HEK293 (cell line): ENCODE results near the gene RTTN.

Experiments used
- CTCF ChIA-PET: fragments of 350-600 bp; formaldehyde crosslinking; extraction: SDS; loops from one replicate; lab custom pipeline; 2021; ENCODE audit warnings: antibody characterized with exemption; lab: Yijun Ruan, JAX
- POLR2A ChIA-PET: fragments of 300-600 bp; formaldehyde crosslinking; extraction: SDS; loops from one replicate; lab custom pipeline; 2020; ENCODE audit warnings: antibody characterized with exemption, inconsistent platforms; lab: Yijun Ruan, JAX
- H3K27ac ChIP-seq: fragments of 200-500 bp; sonication (Bioruptor generic); 2 replicates; pipeline ENCODE4 v1.5.1; 2014; ENCODE audit warnings: low read depth, low read length, control low read depth, inconsistent platforms; ENCODE audit errors: extremely low read depth
- H3K36me3 ChIP-seq, 2 experiments: fragments of 200-500 bp in 1 of 2; sonication (Bioruptor generic) in 1 of 2; 1 replicate in 1 of 2; 2 replicates in 1 of 2; pipeline ENCODE4 v1.5.1; 2014 to 2017; ENCODE audit warnings: inconsistent platforms in 2 of 2, low read length in 2 of 2; ENCODE audit not compliant: control insufficient read depth in 2 of 2, insufficient read depth in 1 of 2
- H3K4me1 ChIP-seq: fragments of 200-500 bp; sonication (Bioruptor generic); 2 replicates; pipeline ENCODE4 v1.5.1; 2014; ENCODE audit warnings: mild to moderate bottlenecking, low read length, inconsistent platforms; ENCODE audit not compliant: control insufficient read depth, insufficient read depth
- H3K4me3 ChIP-seq: 2 replicates; pipeline ENCODE4 v1.5.1; 2011; ENCODE audit warnings: low read depth, mild to moderate bottlenecking, control low read depth, low read length, moderate library complexity
- H3K9me3 ChIP-seq: fragments of 200-500 bp; sonication (Bioruptor generic); 2 replicates; pipeline ENCODE4 v1.5.1; 2014; ENCODE audit warnings: low read depth, low read length, inconsistent platforms; ENCODE audit not compliant: control insufficient read depth, insufficient read depth
- BCL11B ChIP-seq: fragments of 450-650 bp; formaldehyde crosslinking; IDR thresholded peaks from 2 replicates; pipeline ENCODE4 v1.5.1; 2016; ENCODE audit warnings: low read depth, missing biosample characterization, missing genetic modification characterization
- BCL6B ChIP-seq: fragments of 450-650 bp; formaldehyde crosslinking; IDR thresholded peaks from 2 replicates; pipeline ENCODE4 v1.5.1; 2017; ENCODE audit warnings: missing biosample characterization, missing genetic modification characterization
- FEZF1 ChIP-seq: fragments of 450-650 bp; formaldehyde crosslinking; IDR thresholded peaks from 2 replicates; pipeline ENCODE4 v1.5.1; 2016; ENCODE audit warnings: missing biosample characterization, missing genetic modification characterization
- GLI4 ChIP-seq: fragments of 450-650 bp; formaldehyde crosslinking; IDR thresholded peaks from 2 replicates; pipeline ENCODE4 v1.5.1; 2016; ENCODE audit warnings: missing biosample characterization, missing genetic modification characterization
- HOXA7 ChIP-seq: sonication (generic); formaldehyde crosslinking; IDR thresholded peaks from 2 replicates; pipeline ENCODE4 v1.8.1; 2022; ENCODE audit warnings: missing genetic modification reagents, borderline replicate concordance
- KLF1 ChIP-seq: fragments of 450-650 bp; formaldehyde crosslinking; IDR thresholded peaks from 2 replicates; pipeline ENCODE4 v1.5.1; 2016; ENCODE audit warnings: missing biosample characterization, missing genetic modification characterization
- KLF9 ChIP-seq: fragments of 450-650 bp; formaldehyde crosslinking; IDR thresholded peaks from 2 replicates; pipeline ENCODE4 v1.5.1; 2016; ENCODE audit warnings: missing biosample characterization, missing genetic modification characterization, low read depth
- RBAK ChIP-seq: fragments of 450-650 bp; formaldehyde crosslinking; IDR thresholded peaks from 2 replicates; pipeline ENCODE4 v1.5.1; 2016; ENCODE audit warnings: missing biosample characterization, missing genetic modification characterization
- ZBTB48 ChIP-seq: fragments of 450-650 bp; formaldehyde crosslinking; IDR thresholded peaks from 2 replicates; pipeline ENCODE4 v1.5.1; 2016; ENCODE audit warnings: missing biosample characterization, missing genetic modification characterization
- ZBTB6 ChIP-seq: fragments of 450-650 bp; formaldehyde crosslinking; IDR thresholded peaks from 2 replicates; pipeline ENCODE4 v1.5.1; 2017; ENCODE audit warnings: missing biosample characterization, missing genetic modification characterization
- ZNF112 ChIP-seq: fragments of 450-650 bp; formaldehyde crosslinking; IDR thresholded peaks from 2 replicates; pipeline ENCODE4 v1.5.0; 2017; ENCODE audit warnings: missing biosample characterization, missing genetic modification characterization
- ZNF18 ChIP-seq: fragments of 450-650 bp; formaldehyde crosslinking; IDR thresholded peaks from 2 replicates; pipeline ENCODE4 v1.5.1; 2016; ENCODE audit warnings: missing biosample characterization, missing genetic modification characterization
- ZNF211 ChIP-seq: fragments of 450-650 bp; formaldehyde crosslinking; IDR thresholded peaks from 2 replicates; pipeline ENCODE4 v1.5.1; 2016; ENCODE audit warnings: low read depth, missing biosample characterization, missing genetic modification characterization
- ZNF214 ChIP-seq: fragments of 450-650 bp; formaldehyde crosslinking; IDR thresholded peaks from 2 replicates; pipeline ENCODE4 v1.5.1; 2017; ENCODE audit warnings: missing biosample characterization, mild to moderate bottlenecking, missing genetic modification characterization, borderline replicate concordance
- ZNF239 ChIP-seq: fragments of 450-650 bp; formaldehyde crosslinking; IDR thresholded peaks from 2 replicates; pipeline ENCODE4 v1.5.1; 2016; ENCODE audit warnings: missing biosample characterization, missing genetic modification characterization
- ZNF274 ChIP-seq, 2 experiments: fragments of 200-500 bp in 1 of 2; fragments of 450-650 bp in 1 of 2; sonication (Bioruptor generic) in 1 of 2; formaldehyde crosslinking in 1 of 2; IDR thresholded peaks; 2 replicates each; pipeline versions ENCODE4 v1.5.1 to v1.6.1; 2014 to 2016; ENCODE audit warnings: borderline replicate concordance in 1 of 2, inconsistent platforms in 1 of 2, low read length in 1 of 2, missing biosample characterization in 1 of 2, missing genetic modification characterization in 1 of 2
- ZNF362 ChIP-seq: fragments of 450-650 bp; formaldehyde crosslinking; IDR thresholded peaks from 2 replicates; pipeline ENCODE4 v1.5.1; 2016; ENCODE audit warnings: missing biosample characterization, missing genetic modification characterization
- ZNF544 ChIP-seq: fragments of 450-650 bp; formaldehyde crosslinking; IDR thresholded peaks from 2 replicates; pipeline ENCODE4 v1.5.0; 2017; ENCODE audit warnings: missing biosample characterization, missing genetic modification characterization
- ZNF585B ChIP-seq: fragments of 450-650 bp; formaldehyde crosslinking; IDR thresholded peaks from 2 replicates; pipeline ENCODE4 v1.5.1; 2016; ENCODE audit warnings: missing biosample characterization, missing genetic modification characterization
- ZNF596 ChIP-seq: fragments of 450-650 bp; IDR thresholded peaks from 2 replicates; pipeline ENCODE4 v1.5.0; 2018; ENCODE audit warnings: missing biosample characterization, mild to moderate bottlenecking, missing genetic modification characterization, moderate library complexity
- ZNF654 ChIP-seq: fragments of 450-650 bp; formaldehyde crosslinking; IDR thresholded peaks from 2 replicates; pipeline ENCODE4 v1.5.1; 2016; ENCODE audit warnings: low read depth, missing biosample characterization, missing genetic modification characterization
- ZNF707 ChIP-seq: fragments of 450-650 bp; formaldehyde crosslinking; IDR thresholded peaks from 2 replicates; pipeline ENCODE4 v1.5.1; 2016; ENCODE audit warnings: missing biosample characterization, missing genetic modification characterization
- ZNF76 ChIP-seq: fragments of 450-650 bp; formaldehyde crosslinking; IDR thresholded peaks from 2 replicates; pipeline ENCODE4; 2016; ENCODE audit warnings: low read depth, missing biosample characterization, missing genetic modification characterization, borderline replicate concordance
- ZNF791 ChIP-seq: fragments of 450-650 bp; formaldehyde crosslinking; IDR thresholded peaks from 2 replicates; pipeline ENCODE4 v1.5.1; 2016; ENCODE audit warnings: missing biosample characterization, missing genetic modification characterization
- ZSCAN23 ChIP-seq: fragments of 450-650 bp; formaldehyde crosslinking; IDR thresholded peaks from 2 replicates; pipeline ENCODE4 v1.5.1; 2016; ENCODE audit warnings: missing biosample characterization, missing genetic modification characterization

RTTN gene

DNA sequence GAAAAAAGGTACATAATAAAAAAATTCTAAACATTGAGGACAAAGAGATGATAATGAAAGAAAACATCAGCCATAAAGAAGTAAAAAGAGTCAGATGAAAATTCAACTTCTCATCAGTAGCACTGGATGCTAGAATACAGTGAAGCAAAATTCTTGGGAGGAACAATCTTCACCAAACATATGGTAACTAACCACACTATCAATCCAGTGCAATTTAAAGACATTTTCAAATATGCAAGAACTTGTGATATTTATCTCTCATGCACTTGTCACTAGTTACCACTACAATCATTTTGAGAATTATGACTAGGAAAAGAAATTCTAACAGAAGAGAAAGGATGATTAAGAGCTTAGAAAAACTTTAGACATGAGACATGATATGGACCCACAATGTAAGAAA, 127.4 kb downstream of the RTTN start:
- no peaks in the 10 kb centered on the region for H3K9me3 ChIP-seq
- CTCF ChIA-PET: interaction anchor here (0.6 kb wide), 1 partner anchor 207 kb away, joined by 3 read pairs; no protein-coding TSS in a partner anchor
- H3K4me3 ChIP-seq: no peak overlapping the region
- no peak overlapping the region for H3K27ac ChIP-seq
- POLR2A ChIA-PET: no interaction called here
- peaks cover 5 to 9% of the 10 kb centered on the region in 2 experiments; a peak in 1 of 3 replicates for H3K36me3 ChIP-seq
- TF ChIP-seq ZNF707 (tag by site-specific recombination) (no peak), BCL6B (no peak), BCL11B (tag by site-specific recombination) (no peak), KLF9 (tag by site-specific recombination) (no peak), HOXA7 (no peak), RBAK (tag by site-specific recombination) (no peak), ZNF791 (no peak), ZNF112 (tag by site-specific recombination) (no peak), ZNF544 (no peak), ZNF654 (tag by site-specific recombination) (no peak), ZNF362 (tag by site-specific recombination) (no peak), ZNF76 (tag by site-specific recombination) (no peak), FEZF1 (no peak), ZNF274 (IDR thresholded peaks at IDR 0.05; ENCODE audit: low read length) (no peak), ZNF274 (tag by site-specific recombination; IDR thresholded peaks at IDR 0.05; ENCODE audit: borderline replicate concordance) (no peak), ZNF18 (tag by site-specific recombination) (no peak), ZNF214 (tag by site-specific recombination) (no peak), ZNF239 (tag by site-specific recombination) (no peak), ZNF585B (tag by site-specific recombination) (no peak), ZBTB6 (tag by site-specific recombination) (no peak)
- no peaks in the 10 kb centered on the region for H3K4me1 ChIP-seq

- peaks cover 0 to 6% of the 10 kb centered on the region in 2 experiments; a peak in 1 of 3 replicates for H3K36me3 ChIP-seq
- H3K4me1 ChIP-seq: no peaks in the 10 kb centered on the region
- no peak for TF ChIP-seq HOXA7
- no peak for TF ChIP-seq ZNF211 (tag by site-specific recombination)
- no peak for TF ChIP-seq ZBTB48
- no peak for TF ChIP-seq KLF1 (tag by site-specific recombination)
- TF ChIP-seq ZNF596 (tag by site-specific recombination): no peak
- no peak for TF ChIP-seq ZSCAN23
- TF ChIP-seq GLI4 (tag by site-specific recombination): no peak
- no peak overlapping the region for H3K4me3 ChIP-seq
- H3K27ac ChIP-seq: no peak overlapping the region
- H3K9me3 ChIP-seq: no peaks in the 10 kb centered on the region
- ChIA-PET CTCF (no interaction called here), POLR2A (no interaction called here)
Measured at GRCh38 chr18:70075906-70076305, 129.6 kb downstream of the RTTN start.
